ENCODE measurements around the gene TTC22.

The TTC22 gene

GRCh38 chr1:54805466-54805865, 4.3 kb upstream of the TTC22 start (continued):
- TF ChIP-seq TSHZ2 (CRISPR knock-in tag; IDR thresholded peaks at IDR 0.05) (no peak), TOX (CRISPR knock-in tag; IDR thresholded peaks at IDR 0.05; ENCODE audit: borderline replicate concordance) (no peak), CSDC2 (CRISPR knock-in tag; IDR thresholded peaks at IDR 0.05) (no peak), GLIS3 (CRISPR knock-in tag; IDR thresholded peaks at IDR 0.05) (no peak), RARB (CRISPR knock-in tag; IDR thresholded peaks at IDR 0.05) (no peak)

GRCh38 chr1:54804471-54805132, 3.5 kb upstream of the TTC22 start:
- no peak for ATAC-seq
- no peak for TF ChIP-seq ZNF565 (CRISPR knock-in tag; conservative IDR thresholded peaks at IDR 0.05; ENCODE audit: low read depth)
- TF ChIP-seq PATZ1 (CRISPR knock-in tag; IDR thresholded peaks at IDR 0.05; ENCODE audit: borderline replicate concordance) = no peak
- TF ChIP-seq ZNF8 (CRISPR knock-in tag; IDR thresholded peaks at IDR 0.05) = no peak
- no peak for TF ChIP-seq RARB (CRISPR knock-in tag; IDR thresholded peaks at IDR 0.05)
- no peak for TF ChIP-seq ZFP30 (CRISPR knock-in tag; IDR thresholded peaks at IDR 0.05)
- TF ChIP-seq BACH2 (CRISPR knock-in tag; IDR thresholded peaks at IDR 0.05; ENCODE audit: borderline replicate concordance) = no peak
- TF ChIP-seq CSDC2 (CRISPR knock-in tag; IDR thresholded peaks at IDR 0.05) = no peak
- no peak for TF ChIP-seq TCF4 (CRISPR knock-in tag; IDR thresholded peaks at IDR 0.05; ENCODE audit: borderline replicate concordance)
- TF ChIP-seq CSRNP3 (CRISPR knock-in tag; IDR thresholded peaks at IDR 0.05) = no peak
- TF ChIP-seq TSHZ2 (CRISPR knock-in tag; IDR thresholded peaks at IDR 0.05) = no peak
- TF ChIP-seq GLIS3 (CRISPR knock-in tag; IDR thresholded peaks at IDR 0.05) = no peak
- TF ChIP-seq PPARA (CRISPR knock-in tag; IDR thresholded peaks at IDR 0.05; ENCODE audit: borderline replicate concordance) = no peak
- no peak for TF ChIP-seq ARNTL (CRISPR knock-in tag; IDR thresholded peaks at IDR 0.05; ENCODE audit: borderline replicate concordance, low read depth)
- TF ChIP-seq ZFP3 (CRISPR knock-in tag; IDR thresholded peaks at IDR 0.05) = no peak
- TF ChIP-seq ZNF70 (CRISPR knock-in tag; IDR thresholded peaks at IDR 0.05) = no peak
- no peak for TF ChIP-seq POU6F1 (CRISPR knock-in tag; IDR thresholded peaks at IDR 0.05; ENCODE audit: borderline replicate concordance, low read depth)
- no peak for TF ChIP-seq CREB5 (CRISPR knock-in tag; IDR thresholded peaks at IDR 0.05; ENCODE audit: low read depth)
- TF ChIP-seq OSR1 (CRISPR knock-in tag; IDR thresholded peaks at IDR 0.05) = no peak
- no peak for TF ChIP-seq SNAI2 (CRISPR knock-in tag; IDR thresholded peaks at IDR 0.05)
